Activated T-cell treated with anti-CD3 and anti-CD28 coated beads, Interleukin-2, amount 50 U/mL, for 72 hours (primary cell): ENCODE data around the gene ESR2. TPM values are rescaled to one million over a fixed set of nuclear protein-coding genes. Genes with fewer than 3 reads are reported as not detected.
A peak's percentile ranks its signal among the peaks of the same experiment; 100 is the strongest.
"Not testable (repeated sequence)": the region's sequence is repeated elsewhere in the genome, so short reads cannot be mapped to it uniquely, and the experiment has no call there.

Experiments
- ATAC-seq, 2 donors: fragments of 150-1000 bp; cut with Tn5 transposase; replicated peaks in 1 of 2; 2 replicates each; pipeline ENCODE4 v1.10.0; 2021; ENCODE audit warnings: moderate library complexity in 2 of 2, mild to moderate bottlenecking in 1 of 2
- DNase-seq, 2 donors: peaks; one replicate each; pipeline ENCODE4 v3.0.0; 2021 to 2022; ENCODE audit warnings: mixed read lengths in 1 of 2
- H3K27ac Mint-ChIP-seq: one replicate; pipeline ENCODE4 v1.8.0; 2022; ENCODE audit warnings: mild to moderate bottlenecking, moderate library complexity, mixed read lengths
- H3K27me3 Mint-ChIP-seq: one replicate; pipeline ENCODE4 v1.8.0; 2022; ENCODE audit warnings: low read depth, mixed read lengths
- H3K36me3 Mint-ChIP-seq, 2 donors: one replicate each; pipeline ENCODE4 v1.8.0; 2022; ENCODE audit warnings: mixed read lengths in 2 of 2, mild to moderate bottlenecking in 1 of 2; ENCODE audit not compliant: insufficient read depth in 2 of 2
- H3K4me1 Mint-ChIP-seq: one replicate; pipeline ENCODE4 v1.8.0; 2022; ENCODE audit warnings: low read depth, mixed read lengths
- H3K4me3 Mint-ChIP-seq, 2 donors: one replicate each; pipeline ENCODE4 v1.8.0; 2022; ENCODE audit warnings: mild to moderate bottlenecking in 2 of 2, mixed read lengths in 2 of 2, moderate library complexity in 2 of 2
- H3K9me3 Mint-ChIP-seq, 2 donors: one replicate each; pipeline ENCODE4 v1.8.0; 2022; ENCODE audit warnings: mixed read lengths in 2 of 2
- total RNA-seq, 2 donors: library from RNA; stranded (reverse); gene quantifications; one replicate each; pipeline ENCODE4 v1.2.3, GENCODE V29; 2022

Gene ESR2
- total RNA-seq, 2 donors from 2014 or later = 0.23 to 1.0 TPM

DNA sequence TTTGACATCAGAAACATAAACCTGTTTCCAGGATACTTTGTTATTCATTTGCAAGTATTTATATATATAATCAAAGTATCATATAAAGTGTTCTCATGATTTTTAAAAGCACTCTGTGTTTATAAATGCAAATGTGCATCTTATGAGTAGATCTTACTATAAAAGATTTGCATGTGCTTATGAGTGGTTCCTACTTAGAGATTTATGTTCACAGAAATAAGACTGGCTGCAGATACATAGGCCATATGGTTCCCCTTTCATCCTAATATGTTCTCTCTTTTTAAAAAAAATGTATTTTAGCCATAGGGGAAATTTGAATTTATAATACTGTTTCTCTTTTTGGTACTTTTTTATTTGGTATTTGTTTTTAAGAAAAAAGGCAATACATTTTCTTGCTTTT is 174.2 kb downstream of the ESR2 start:
- H3K4me3 Mint-ChIP-seq = no peak overlapping the region

DNA sequence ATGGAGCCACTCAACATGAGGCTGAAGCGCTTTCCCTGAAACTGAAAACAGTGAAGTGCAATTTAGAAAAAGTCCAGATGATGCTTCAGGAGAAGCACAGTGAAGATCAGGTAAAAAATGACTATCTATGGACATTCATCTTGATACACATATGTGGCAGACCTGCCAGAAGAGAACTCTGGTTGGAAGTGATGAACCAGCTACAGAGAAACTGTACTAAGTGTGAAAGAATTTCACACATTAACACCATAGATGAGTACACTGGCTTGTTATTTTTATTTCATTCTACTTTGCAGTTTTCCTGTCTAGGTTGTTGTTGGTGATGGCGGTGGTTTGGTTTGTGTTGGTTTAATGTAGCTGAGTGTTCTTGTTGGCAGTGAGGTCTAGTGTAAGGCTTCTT is 174.7 kb downstream of the ESR2 start:
- Mint-ChIP-seq H3K36me3 (peaks cover 2 to 5% of the 10 kb centered on the region in 2 donors), H3K4me1 (peaks cover 14% of the 10 kb centered on the region), H3K27me3 (no peaks in the 10 kb centered on the region), H3K27ac (peak overlapping the region; percentile 25), H3K4me3 (peak overlapping the region; percentile 2 to 15), H3K9me3 (no peaks in the 10 kb centered on the region)
- peak in 1 of 2 donors; percentile 11 for DNase-seq
- peak; percentile 80 to 81 for ATAC-seq

More for the DNA sequence above, 174.2 kb downstream of the ESR2 start:
- DNase-seq (no peak), ATAC-seq (no peak)
- no peaks in the 10 kb centered on the region for H3K9me3 Mint-ChIP-seq
- peaks cover 2 to 5% of the 10 kb centered on the region in 2 donors for H3K36me3 Mint-ChIP-seq
- H3K27ac Mint-ChIP-seq = peak overlapping the region; percentile 25
- H3K4me1 Mint-ChIP-seq = peaks cover 14% of the 10 kb centered on the region
- no peaks in the 10 kb centered on the region for H3K27me3 Mint-ChIP-seq

DNA sequence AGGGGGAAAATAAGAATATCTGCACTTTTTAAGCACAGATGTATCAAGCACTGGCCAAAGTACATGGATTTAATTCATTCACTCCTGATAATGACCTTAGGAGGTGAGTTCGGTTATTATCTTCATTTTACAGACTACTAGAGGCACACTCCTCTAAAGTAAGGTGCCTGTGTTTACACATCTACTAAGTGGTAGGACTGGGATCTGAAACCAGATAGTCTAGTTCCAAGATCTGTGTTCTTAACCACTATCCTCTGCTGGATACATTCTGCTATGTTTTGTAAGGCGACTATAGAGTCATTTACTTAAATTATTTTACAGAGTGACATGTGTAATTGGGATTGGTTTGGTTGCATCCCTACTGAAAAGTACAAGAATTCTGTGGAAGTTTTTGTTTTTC is 175.3 kb downstream of the ESR2 start:
- Mint-ChIP-seq H3K27me3 (no peaks in the 10 kb centered on the region), H3K9me3 (no peaks in the 10 kb centered on the region), H3K4me3 (no peak overlapping the region), H3K36me3 (peaks cover 2 to 5% of the 10 kb centered on the region in 2 donors), H3K27ac (peak overlapping the region; percentile 25), H3K4me1 (peaks cover 14% of the 10 kb centered on the region)
- DNase-seq = no peak
- ATAC-seq = no peak

DNA sequence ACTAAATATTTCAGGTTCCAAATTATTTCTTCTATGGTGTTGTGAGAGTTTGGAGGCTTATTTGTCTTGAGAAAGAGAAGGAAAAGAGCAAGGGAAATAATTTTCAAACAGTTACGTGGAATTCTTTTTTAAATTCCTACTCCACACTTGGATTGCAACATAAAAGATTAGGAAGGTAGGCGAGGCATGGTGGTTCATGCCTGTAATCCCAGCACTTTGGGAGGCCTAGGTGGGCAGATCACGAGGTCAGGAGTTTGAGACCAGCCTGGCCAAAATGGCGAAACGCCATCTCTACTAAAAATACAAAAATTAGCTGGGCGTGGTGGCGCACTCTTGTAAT is 175.8 kb downstream of the ESR2 start:
- DNase-seq, H3K27me3 Mint-ChIP-seq, H3K36me3 Mint-ChIP-seq, H3K4me3 Mint-ChIP-seq, ATAC-seq, H3K9me3 Mint-ChIP-seq: not testable (repeated sequence)
- Mint-ChIP-seq H3K27ac (peak overlapping the region; percentile 41), H3K4me1 (peaks cover 11% of the 10 kb centered on the region)

DNA sequence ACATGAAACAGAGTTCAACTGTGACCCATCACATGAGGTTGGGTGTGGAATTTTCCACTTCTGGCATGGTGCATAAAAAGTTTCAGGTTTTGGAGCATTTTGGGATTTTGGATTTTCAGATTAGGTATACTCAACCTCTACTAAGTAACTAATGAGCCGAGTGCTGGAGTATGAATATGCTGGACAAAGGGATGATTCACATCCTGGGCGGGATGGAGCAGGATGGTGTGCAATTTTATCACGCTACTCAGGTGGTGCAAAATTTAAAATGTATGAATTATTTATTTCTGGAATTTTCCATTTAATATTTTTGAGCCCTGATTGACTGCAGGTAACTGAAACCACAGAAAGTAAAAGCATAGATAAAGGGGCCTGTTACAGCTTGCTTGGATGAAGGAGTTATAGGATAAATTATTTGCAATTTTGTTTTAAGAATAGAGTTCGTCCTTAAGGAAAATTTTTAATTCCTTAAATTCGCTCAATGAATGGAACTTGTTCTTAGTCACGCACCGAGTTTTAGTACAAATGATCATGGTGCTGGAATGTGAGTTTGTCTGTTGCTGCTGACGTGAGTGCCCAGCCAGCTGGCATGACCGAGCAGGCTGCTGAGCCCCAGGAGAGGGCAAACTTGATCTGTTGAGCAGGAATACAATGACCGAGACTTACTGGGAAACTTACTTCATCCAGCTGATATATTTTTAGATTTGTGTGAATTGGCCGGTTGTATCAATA is 176.3 kb downstream of the ESR2 start:
- H3K36me3 Mint-ChIP-seq = peaks cover 2 to 4% of the 10 kb centered on the region in 2 donors

DNA sequence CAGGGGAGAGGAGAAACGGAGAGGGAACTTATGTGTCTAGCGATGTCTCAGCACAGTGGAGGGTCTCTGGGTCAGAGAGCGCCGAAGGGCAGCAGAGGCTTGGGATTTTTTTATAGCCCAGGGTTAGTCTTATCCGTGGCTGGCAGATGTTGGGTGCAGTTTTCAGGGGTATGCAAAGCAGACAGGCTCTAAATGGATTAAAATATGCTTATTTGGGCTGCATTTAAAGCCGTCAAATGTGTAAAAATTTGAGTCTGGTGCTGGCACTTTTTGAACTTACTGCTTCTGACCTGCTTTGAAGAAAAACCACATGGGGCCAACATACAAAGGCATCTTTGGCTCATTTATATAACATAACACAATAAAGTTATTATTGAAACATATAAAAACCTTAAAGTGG is 178.8 kb downstream of the ESR2 start:
- Mint-ChIP-seq H3K9me3 (no peaks in the 10 kb centered on the region), H3K4me1 (peaks cover 7% of the 10 kb centered on the region), H3K27me3 (no peaks in the 10 kb centered on the region), H3K4me3 (no peak overlapping the region), H3K36me3 (peaks cover 1 to 2% of the 10 kb centered on the region in 2 donors), H3K27ac (no peak overlapping the region)
- no peak for DNase-seq
- ATAC-seq = no peak

More for the DNA sequence above, 176.3 kb downstream of the ESR2 start:
- DNase-seq (no peak), ATAC-seq (no peak)
- Mint-ChIP-seq H3K9me3 (no peaks in the 10 kb centered on the region), H3K4me3 (no peak overlapping the region), H3K27ac (peak overlapping the region; percentile 41), H3K27me3 (no peaks in the 10 kb centered on the region), H3K4me1 (peaks cover 7% of the 10 kb centered on the region)

DNA sequence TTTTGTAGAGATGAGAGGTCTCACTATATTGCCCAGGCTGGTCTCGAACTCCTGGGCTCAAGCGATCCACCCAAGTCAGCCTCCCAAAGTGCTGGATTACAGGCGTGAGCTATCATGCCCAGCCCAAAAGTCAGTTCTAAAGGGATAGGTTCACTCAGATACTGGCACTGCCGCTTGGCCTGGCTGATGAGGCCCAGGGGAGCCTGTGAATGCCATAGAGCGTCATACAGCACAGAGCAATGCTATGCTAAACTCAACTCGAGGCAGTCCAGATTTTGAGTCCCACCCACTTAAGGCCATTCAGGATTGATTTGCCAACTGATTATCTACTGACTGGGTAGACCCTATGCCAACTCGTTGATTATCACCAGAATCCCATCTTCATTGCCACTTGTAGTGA is 179.4 kb downstream of the ESR2 start:
- Mint-ChIP-seq H3K4me3 (no peak overlapping the region), H3K27ac (no peak overlapping the region), H3K4me1 (peaks cover 6% of the 10 kb centered on the region), H3K36me3 (peaks cover 1 to 2% of the 10 kb centered on the region in 2 donors), H3K27me3 (no peaks in the 10 kb centered on the region), H3K9me3 (no peaks in the 10 kb centered on the region)
- DNase-seq (no peak), ATAC-seq (no peak)

DNA sequence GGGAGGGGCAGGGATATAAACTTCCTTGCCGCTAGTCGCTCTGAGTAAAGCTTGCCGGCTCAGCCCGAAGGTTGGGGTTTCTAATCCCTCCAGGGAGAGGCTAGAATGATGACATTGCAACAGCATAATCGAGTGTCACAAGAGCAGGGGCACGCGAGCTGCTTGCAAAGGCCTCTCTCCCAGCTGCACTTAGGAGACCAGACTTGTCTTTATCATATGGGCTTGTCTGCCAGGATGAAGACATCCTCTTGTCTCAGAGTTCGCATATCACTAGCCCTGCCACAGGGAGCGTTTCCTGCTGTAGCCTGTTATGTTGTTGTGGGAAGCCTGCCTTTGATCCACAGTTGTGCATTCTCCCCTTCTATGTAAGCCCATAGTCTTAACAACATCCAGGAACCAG is 180.0 kb downstream of the ESR2 start:
- Mint-ChIP-seq H3K4me3 (no peak overlapping the region), H3K27me3 (no peaks in the 10 kb centered on the region), H3K4me1 (no peaks in the 10 kb centered on the region), H3K36me3 (peaks cover 0 to 1% of the 10 kb centered on the region in 2 donors), H3K27ac (no peak overlapping the region), H3K9me3 (no peaks in the 10 kb centered on the region)
- DNase-seq (no peak), ATAC-seq (no peak)

DNA sequence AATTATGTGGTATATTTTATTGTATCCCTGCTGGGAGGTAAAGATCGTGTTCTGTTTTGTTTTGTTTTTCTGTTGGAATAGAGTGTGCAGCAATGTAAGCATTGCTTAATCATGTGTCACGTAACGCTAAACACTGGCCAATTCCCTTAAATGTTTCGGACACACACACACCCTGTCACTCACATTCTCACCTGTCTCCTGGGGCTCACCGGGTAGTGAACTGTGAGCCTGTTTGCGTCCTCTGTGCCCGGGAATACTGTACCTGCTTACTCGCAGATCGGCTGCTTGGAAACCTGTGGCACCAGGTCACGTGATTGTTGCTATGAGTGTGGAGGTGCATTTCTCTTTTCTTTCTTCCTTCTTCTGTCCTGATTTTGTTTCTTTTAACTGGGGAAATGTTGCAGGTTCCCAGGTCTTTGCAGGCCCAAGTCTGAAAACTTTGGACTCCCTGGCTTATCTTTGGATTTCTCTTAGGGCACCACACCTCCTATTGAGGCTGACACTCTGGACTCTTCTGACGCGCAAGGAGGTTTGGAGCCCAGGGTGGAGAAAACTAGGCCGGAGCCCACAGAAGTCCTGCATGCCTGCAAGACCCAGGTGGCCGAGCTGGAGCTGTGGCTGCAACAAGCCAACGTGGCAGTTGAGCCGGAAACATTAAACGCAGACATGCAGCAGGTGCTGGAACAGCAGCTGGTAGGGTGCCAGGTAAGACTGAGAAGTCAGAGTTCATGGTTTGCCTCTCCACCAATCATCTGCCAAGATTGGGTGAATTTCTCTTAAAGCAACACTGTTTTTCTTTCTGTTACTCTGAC is 181.1 kb downstream of the ESR2 start:
- Mint-ChIP-seq H3K27me3 (no peaks in the 10 kb centered on the region), H3K4me3 (no peak overlapping the region), H3K27ac (no peak overlapping the region), H3K36me3 (no peaks in the 10 kb centered on the region), H3K9me3 (no peaks in the 10 kb centered on the region), H3K4me1 (no peaks in the 10 kb centered on the region)
- ATAC-seq (no peak), DNase-seq (no peak)

DNA sequence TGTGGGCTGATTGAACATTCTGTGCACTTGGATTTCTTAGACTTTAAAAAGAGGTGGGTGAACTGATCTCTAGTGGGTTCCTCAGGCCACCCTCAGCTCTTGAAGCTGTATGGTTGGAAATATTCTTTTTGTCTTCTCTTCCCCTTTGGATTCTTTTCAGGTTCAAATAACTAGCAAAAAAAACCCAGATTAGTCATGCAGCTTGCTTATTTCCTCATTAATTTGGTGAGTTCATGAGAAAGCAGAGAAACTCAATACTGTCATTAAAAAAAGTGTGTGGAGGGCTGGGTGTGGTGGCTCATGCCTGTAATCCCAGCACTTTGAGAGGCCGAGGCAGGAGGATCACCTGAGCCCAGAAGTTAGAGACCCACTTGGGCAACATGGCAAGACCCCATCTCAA is 183.4 kb downstream of the ESR2 start:
- Mint-ChIP-seq H3K27me3 (no peaks in the 10 kb centered on the region), H3K4me1 (no peaks in the 10 kb centered on the region), H3K36me3 (no peaks in the 10 kb centered on the region), H3K4me3 (no peak overlapping the region), H3K9me3 (no peaks in the 10 kb centered on the region), H3K27ac (no peak overlapping the region)
- ATAC-seq (no peak), DNase-seq (no peak)

DNA sequence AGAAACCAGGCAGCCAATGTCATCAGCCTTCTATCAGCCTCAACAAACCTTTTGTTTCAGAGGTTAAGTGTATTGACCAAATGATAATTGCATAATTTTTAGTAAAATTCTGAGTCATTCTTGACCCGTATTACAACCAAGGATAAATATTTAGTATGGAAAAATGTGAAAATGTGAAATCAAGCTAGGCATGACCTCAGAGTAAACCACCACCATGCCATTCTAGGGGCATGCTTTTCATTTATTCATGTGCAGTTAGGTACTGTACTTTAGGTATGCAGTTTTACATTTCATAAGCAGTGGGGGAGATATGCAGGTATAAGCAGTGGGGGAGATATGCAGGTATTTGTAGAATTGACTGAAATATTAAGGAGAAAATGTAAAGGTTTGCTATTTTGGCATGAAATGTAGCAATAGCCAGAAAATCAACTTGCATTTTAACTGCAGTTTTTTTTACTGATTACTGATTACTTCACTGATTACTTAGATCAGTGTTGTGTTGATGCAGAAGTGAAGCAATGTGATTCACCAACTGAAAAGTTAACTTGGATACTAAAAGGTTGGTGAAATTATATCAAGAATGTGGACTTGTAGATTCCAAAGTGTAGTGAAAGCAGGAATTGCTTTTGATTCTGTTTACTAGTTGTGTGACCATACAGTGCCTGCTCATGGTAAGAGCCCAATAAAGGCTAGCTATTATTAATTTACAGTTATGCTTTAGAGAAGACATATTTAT is 184.2 kb downstream of the ESR2 start:
- no peaks in the 10 kb centered on the region for H3K4me1 Mint-ChIP-seq
- H3K4me3 Mint-ChIP-seq = no peak overlapping the region
- no peaks in the 10 kb centered on the region for H3K36me3 Mint-ChIP-seq
- peak overlapping the region; percentile 54 for H3K27ac Mint-ChIP-seq
- no peaks in the 10 kb centered on the region for H3K9me3 Mint-ChIP-seq
- DNase-seq = no peak
- ATAC-seq = no peak
- no peaks in the 10 kb centered on the region for H3K27me3 Mint-ChIP-seq

DNA sequence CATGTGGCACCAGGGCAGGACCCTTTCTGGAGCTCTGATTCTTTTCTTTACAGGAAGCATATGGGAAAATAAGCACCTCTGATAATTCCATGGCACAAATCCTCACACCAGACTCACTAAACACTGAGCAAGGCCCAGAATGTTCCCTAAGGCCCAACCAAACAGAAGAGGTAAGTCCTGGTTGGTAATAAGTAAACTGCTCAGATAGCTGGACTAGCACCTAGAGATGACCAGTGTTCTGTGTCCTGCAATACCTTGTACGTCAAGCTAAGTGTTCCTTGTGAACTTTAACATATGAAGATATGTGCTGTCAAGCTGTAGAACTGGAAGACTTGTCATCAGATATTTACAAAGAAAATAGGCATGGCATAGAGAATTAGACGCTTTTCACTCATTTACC is 186.7 kb downstream of the ESR2 start:
- ATAC-seq = no peak
- Mint-ChIP-seq H3K27ac (no peak overlapping the region), H3K9me3 (no peaks in the 10 kb centered on the region), H3K27me3 (no peaks in the 10 kb centered on the region), H3K4me1 (no peaks in the 10 kb centered on the region), H3K4me3 (no peak overlapping the region), H3K36me3 (peaks cover 0 to 2% of the 10 kb centered on the region in 2 donors)
- no peak for DNase-seq

DNA sequence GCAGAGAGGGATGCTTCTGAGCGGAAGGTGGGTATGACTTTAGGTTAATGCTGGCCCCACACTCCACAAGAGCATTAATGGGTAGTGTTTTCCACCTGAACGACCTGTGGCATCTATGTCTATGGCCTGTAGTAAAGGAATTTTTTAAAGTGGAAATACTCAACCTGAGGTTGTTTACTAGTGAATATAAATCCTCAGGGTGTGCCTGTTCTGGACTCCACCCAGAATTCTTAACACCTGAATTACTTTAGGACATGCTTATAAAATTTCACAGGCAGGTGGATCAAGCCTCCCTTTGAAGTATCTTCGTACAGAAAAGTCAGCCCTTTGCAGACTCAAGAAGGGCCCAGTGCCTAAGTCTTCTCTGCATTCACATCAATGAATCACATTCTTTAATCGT is 196.1 kb downstream of the ESR2 start:
- Mint-ChIP-seq H3K27me3 (no peaks in the 10 kb centered on the region), H3K9me3 (no peaks in the 10 kb centered on the region), H3K4me1 (peaks cover 7% of the 10 kb centered on the region), H3K36me3 (peaks cover 1 to 8% of the 10 kb centered on the region in 2 donors), H3K27ac (no peak overlapping the region), H3K4me3 (no peak overlapping the region)
- no peak for DNase-seq
- no peak for ATAC-seq
